ENCODE results near the gene CXCL11. TPM values are rescaled to one million over a fixed set of nuclear protein-coding genes. Genes with fewer than 3 reads are reported as not detected.

CXCL11 gene
- total and polyA plus RNA-seq, 2 experiments from 2014 or later = 0.81 to 1.9 TPM

- Mint-ChIP-seq H3K4me1 (peaks cover 16% of the 10 kb centered on the region), H3K9me3 (no peaks in the 10 kb centered on the region), H3K27me3 (ENCODE audit: insufficient read depth, low read depth, poor library complexity) (peaks cover 3% of the 10 kb centered on the region), H3K4me3 (no peak overlapping the region), H3K36me3 (ENCODE audit: low read depth) (no peaks in the 10 kb centered on the region), H3K27ac (no peak overlapping the region)
- DNase-seq (ENCODE audit: low spot score) = no peak
- H3K79me2 ChIP-seq (replicated peaks; ENCODE audit: insufficient read depth) = no peaks in the 10 kb centered on the region
- no peak for ATAC-seq
- H3K27ac ChIP-seq (ENCODE audit: low read depth) = no peak overlapping the region
- no peaks in the 10 kb centered on the region for H3K36me3 ChIP-seq (ENCODE audit: insufficient read depth)
- no peaks in the 10 kb centered on the region for H4K20me1 ChIP-seq (replicated peaks; ENCODE audit: insufficient read depth)
- no peaks in the 10 kb centered on the region for H3K9me2 ChIP-seq (ENCODE audit: insufficient read depth)
- TF ChIP-seq STAT1 (IDR thresholded peaks at IDR 0.05; ENCODE audit: unreplicated experiment) = no peak
- TF ChIP-seq, protein P1, sequence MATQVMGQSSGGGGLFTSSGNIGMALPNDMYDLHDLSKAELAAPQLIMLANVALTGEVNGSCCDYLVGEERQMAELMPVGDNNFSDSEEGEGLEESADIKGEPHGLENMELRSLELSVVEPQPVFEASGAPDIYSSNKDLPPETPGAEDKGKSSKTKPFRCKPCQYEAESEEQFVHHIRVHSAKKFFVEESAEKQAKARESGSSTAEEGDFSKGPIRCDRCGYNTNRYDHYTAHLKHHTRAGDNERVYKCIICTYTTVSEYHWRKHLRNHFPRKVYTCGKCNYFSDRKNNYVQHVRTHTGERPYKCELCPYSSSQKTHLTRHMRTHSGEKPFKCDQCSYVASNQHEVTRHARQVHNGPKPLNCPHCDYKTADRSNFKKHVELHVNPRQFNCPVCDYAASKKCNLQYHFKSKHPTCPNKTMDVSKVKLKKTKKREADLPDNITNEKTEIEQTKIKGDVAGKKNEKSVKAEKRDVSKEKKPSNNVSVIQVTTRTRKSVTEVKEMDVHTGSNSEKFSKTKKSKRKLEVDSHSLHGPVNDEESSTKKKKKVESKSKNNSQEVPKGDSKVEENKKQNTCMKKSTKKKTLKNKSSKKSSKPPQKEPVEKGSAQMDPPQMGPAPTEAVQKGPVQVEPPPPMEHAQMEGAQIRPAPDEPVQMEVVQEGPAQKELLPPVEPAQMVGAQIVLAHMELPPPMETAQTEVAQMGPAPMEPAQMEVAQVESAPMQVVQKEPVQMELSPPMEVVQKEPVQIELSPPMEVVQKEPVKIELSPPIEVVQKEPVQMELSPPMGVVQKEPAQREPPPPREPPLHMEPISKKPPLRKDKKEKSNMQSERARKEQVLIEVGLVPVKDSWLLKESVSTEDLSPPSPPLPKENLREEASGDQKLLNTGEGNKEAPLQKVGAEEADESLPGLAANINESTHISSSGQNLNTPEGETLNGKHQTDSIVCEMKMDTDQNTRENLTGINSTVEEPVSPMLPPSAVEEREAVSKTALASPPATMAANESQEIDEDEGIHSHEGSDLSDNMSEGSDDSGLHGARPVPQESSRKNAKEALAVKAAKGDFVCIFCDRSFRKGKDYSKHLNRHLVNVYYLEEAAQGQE (IDR thresholded peaks at IDR 0.05; ENCODE audit: unreplicated experiment) = no peak
- TF ChIP-seq ZNF331 (CRISPR knock-in tag; IDR thresholded peaks at IDR 0.05; ENCODE audit: low read depth) = no peak
- TF ChIP-seq JUNB (IDR thresholded peaks at IDR 0.05; ENCODE audit: unreplicated experiment) = no peak
- TF ChIP-seq, protein P2, sequence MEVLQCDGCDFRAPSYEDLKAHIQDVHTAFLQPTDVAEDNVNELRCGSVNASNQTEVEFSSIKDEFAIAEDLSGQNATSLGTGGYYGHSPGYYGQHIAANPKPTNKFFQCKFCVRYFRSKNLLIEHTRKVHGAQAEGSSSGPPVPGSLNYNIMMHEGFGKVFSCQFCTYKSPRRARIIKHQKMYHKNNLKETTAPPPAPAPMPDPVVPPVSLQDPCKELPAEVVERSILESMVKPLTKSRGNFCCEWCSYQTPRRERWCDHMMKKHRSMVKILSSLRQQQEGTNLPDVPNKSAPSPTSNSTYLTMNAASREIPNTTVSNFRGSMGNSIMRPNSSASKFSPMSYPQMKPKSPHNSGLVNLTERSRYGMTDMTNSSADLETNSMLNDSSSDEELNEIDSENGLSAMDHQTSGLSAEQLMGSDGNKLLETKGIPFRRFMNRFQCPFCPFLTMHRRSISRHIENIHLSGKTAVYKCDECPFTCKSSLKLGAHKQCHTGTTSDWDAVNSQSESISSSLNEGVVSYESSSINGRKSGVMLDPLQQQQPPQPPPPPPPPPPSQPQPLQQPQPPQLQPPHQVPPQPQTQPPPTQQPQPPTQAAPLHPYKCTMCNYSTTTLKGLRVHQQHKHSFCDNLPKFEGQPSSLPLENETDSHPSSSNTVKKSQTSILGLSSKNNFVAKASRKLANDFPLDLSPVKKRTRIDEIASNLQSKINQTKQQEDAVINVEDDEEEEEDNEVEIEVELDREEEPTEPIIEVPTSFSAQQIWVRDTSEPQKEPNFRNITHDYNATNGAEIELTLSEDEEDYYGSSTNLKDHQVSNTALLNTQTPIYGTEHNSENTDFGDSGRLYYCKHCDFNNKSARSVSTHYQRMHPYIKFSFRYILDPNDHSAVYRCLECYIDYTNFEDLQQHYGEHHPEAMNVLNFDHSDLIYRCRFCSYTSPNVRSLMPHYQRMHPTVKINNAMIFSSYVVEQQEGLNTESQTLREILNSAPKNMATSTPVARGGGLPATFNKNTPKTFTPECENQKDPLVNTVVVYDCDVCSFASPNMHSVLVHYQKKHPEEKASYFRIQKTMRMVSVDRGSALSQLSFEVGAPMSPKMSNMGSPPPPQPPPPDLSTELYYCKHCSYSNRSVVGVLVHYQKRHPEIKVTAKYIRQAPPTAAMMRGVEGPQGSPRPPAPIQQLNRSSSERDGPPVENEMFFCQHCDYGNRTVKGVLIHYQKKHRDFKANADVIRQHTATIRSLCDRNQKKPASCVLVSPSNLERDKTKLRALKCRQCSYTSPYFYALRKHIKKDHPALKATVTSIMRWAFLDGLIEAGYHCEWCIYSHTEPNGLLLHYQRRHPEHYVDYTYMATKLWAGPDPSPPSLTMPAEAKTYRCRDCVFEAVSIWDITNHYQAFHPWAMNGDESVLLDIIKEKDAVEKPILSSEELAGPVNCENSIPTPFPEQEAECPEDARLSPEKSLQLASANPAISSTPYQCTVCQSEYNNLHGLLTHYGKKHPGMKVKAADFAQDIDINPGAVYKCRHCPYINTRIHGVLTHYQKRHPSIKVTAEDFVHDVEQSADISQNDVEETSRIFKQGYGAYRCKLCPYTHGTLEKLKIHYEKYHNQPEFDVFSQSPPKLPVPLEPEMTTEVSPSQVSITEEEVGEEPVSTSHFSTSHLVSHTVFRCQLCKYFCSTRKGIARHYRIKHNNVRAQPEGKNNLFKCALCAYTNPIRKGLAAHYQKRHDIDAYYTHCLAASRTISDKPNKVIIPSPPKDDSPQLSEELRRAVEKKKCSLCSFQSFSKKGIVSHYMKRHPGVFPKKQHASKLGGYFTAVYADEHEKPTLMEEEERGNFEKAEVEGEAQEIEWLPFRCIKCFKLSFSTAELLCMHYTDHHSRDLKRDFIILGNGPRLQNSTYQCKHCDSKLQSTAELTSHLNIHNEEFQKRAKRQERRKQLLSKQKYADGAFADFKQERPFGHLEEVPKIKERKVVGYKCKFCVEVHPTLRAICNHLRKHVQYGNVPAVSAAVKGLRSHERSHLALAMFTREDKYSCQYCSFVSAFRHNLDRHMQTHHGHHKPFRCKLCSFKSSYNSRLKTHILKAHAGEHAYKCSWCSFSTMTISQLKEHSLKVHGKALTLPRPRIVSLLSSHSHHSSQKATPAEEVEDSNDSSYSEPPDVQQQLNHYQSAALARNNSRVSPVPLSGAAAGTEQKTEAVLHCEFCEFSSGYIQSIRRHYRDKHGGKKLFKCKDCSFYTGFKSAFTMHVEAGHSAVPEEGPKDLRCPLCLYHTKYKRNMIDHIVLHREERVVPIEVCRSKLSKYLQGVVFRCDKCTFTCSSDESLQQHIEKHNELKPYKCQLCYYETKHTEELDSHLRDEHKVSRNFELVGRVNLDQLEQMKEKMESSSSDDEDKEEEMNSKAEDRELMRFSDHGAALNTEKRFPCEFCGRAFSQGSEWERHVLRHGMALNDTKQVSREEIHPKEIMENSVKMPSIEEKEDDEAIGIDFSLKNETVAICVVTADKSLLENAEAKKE (CRISPR knock-in tag; IDR thresholded peaks at IDR 0.05) = no peak
- TF ChIP-seq, protein P3, sequence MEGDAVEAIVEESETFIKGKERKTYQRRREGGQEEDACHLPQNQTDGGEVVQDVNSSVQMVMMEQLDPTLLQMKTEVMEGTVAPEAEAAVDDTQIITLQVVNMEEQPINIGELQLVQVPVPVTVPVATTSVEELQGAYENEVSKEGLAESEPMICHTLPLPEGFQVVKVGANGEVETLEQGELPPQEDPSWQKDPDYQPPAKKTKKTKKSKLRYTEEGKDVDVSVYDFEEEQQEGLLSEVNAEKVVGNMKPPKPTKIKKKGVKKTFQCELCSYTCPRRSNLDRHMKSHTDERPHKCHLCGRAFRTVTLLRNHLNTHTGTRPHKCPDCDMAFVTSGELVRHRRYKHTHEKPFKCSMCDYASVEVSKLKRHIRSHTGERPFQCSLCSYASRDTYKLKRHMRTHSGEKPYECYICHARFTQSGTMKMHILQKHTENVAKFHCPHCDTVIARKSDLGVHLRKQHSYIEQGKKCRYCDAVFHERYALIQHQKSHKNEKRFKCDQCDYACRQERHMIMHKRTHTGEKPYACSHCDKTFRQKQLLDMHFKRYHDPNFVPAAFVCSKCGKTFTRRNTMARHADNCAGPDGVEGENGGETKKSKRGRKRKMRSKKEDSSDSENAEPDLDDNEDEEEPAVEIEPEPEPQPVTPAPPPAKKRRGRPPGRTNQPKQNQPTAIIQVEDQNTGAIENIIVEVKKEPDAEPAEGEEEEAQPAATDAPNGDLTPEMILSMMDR (conservative IDR thresholded peaks at IDR 0.05; ENCODE audit: low read depth in 2 of 2) = no peak
- TF ChIP-seq ZNF114 (CRISPR knock-in tag; IDR thresholded peaks at IDR 0.05) = no peak
- TF ChIP-seq POLR2AphosphoS5 (IDR thresholded peaks at IDR 0.05; ENCODE audit: low read depth) = no peak
- TF ChIP-seq CREB1 (CRISPR knock-in tag; IDR thresholded peaks at IDR 0.05; ENCODE audit: low read depth) = no peak
- TF ChIP-seq, protein P4, sequence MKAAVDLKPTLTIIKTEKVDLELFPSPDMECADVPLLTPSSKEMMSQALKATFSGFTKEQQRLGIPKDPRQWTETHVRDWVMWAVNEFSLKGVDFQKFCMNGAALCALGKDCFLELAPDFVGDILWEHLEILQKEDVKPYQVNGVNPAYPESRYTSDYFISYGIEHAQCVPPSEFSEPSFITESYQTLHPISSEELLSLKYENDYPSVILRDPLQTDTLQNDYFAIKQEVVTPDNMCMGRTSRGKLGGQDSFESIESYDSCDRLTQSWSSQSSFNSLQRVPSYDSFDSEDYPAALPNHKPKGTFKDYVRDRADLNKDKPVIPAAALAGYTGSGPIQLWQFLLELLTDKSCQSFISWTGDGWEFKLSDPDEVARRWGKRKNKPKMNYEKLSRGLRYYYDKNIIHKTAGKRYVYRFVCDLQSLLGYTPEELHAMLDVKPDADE (IDR thresholded peaks at IDR 0.05) = no peak
- TF ChIP-seq EZH2 (IDR thresholded peaks at IDR 0.05; ENCODE audit: low read depth, unreplicated experiment) = no peak
- TF ChIP-seq EZH2phosphoT487 (IDR thresholded peaks at IDR 0.05; ENCODE audit: unreplicated experiment) = no peak
- no peak for TF ChIP-seq NANOG (IDR thresholded peaks at IDR 0.05; ENCODE audit: borderline replicate concordance)
- no peaks in the 10 kb centered on the region for H3K27me3 ChIP-seq (ENCODE audit: insufficient read depth)
- no peak overlapping the region for H2AFZ ChIP-seq
- H3K4me2 ChIP-seq = no peak overlapping the region
- no peaks in the 10 kb centered on the region for H3F3A ChIP-seq (replicated peaks; ENCODE audit: low read depth)
- H3K4me3 ChIP-seq = no peak overlapping the region
- H3K4me1 ChIP-seq (ENCODE audit: insufficient read depth) = peaks cover 10% of the 10 kb centered on the region
Observed at GRCh38 chr4:76017056-76017686, 18.7 kb downstream of the CXCL11 start.
